ENCODE data around the gene CLUH.
"Not testable (repeated sequence)": the region's sequence is repeated elsewhere in the genome, so short reads cannot be mapped to it uniquely, and the experiment has no call there.

The CLUH gene

DNA sequence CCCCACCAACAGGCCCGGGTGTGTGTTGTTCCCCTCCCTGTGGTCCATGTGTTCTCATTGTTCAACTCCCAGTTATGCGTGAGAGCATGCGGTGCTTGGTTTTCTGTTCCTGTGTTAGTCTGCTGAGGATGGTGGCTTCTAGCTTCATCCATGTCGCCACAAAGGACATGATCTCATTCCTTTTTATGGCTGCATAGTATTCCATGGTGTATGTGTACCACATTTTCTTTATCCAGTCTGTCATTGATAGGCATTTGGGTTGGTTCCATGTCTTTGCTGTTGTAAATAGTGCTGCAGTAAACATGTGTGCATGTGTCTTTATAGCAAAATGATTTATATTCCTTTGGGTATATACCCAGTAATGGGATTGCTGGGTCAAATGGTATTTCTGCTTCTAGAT is 51.2 kb downstream of the CLUH start:
- CTCF ChIA-PET, H3K4me3 Mint-ChIP-seq, H3K27ac Mint-ChIP-seq, DNase-seq, H3K9me3 Mint-ChIP-seq, H3K27me3 Mint-ChIP-seq: not testable (repeated sequence)
- peaks cover 16% of the 10 kb centered on the region for H3K4me1 Mint-ChIP-seq
- H3K36me3 Mint-ChIP-seq, result peaks cover 29% of the 10 kb centered on the region

- CTCF ChIA-PET, DNase-seq, H3K27me3 Mint-ChIP-seq, H3K9me3 Mint-ChIP-seq, H3K27ac Mint-ChIP-seq, H3K4me3 Mint-ChIP-seq: not testable (repeated sequence)
- peaks cover 15% of the 10 kb centered on the region for H3K4me1 Mint-ChIP-seq
- H3K36me3 Mint-ChIP-seq, result peaks cover 30% of the 10 kb centered on the region
Measured at GRCh38 chr17:2659337-2659736, 52.2 kb downstream of the CLUH start.

GRCh38 chr17:2656283-2656682 is 55.3 kb downstream of the CLUH start:
- peaks cover 43% of the 10 kb centered on the region for H3K36me3 Mint-ChIP-seq
- H3K27me3 Mint-ChIP-seq, result no peaks in the 10 kb centered on the region
- no peak for DNase-seq
- H3K4me1 Mint-ChIP-seq, result peaks cover 14% of the 10 kb centered on the region
- CTCF ChIA-PET, result interaction anchor here (0.6 kb wide), 1 partner anchor 69 kb away, joined by 3 read pairs; no protein-coding TSS in a partner anchor
- no peak overlapping the region for H3K27ac Mint-ChIP-seq
- peaks cover 3% of the 10 kb centered on the region for H3K9me3 Mint-ChIP-seq
- H3K4me3 Mint-ChIP-seq, result no peak overlapping the region

DNA sequence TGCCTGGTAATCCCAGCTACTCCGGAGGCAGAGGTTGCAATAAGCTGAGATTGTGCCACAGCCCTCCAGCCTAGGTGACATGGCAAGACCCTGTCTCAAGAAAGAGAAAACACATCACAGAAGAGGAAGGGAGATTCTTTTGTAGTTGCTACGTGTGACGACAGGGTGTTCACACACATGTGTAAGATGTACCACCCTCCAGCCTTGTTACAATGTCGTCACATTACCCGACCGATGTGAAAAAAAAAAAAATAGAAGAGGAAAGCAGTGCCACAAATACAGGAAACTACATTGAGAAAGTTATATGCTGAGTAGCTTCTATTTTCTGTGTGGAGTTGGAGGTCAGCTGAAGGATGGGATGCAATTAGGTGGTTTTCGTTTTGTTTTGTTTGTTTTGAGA is 56.0 kb downstream of the CLUH start:
- Mint-ChIP-seq H3K4me3 (no peak overlapping the region), H3K27me3 (no peaks in the 10 kb centered on the region), H3K4me1 (peaks cover 12% of the 10 kb centered on the region), H3K27ac (no peak overlapping the region), H3K36me3 (peaks cover 42% of the 10 kb centered on the region), H3K9me3 (peaks cover 3% of the 10 kb centered on the region)
- CTCF ChIA-PET, result no interaction called here
- DNase-seq, result no peak

DNA sequence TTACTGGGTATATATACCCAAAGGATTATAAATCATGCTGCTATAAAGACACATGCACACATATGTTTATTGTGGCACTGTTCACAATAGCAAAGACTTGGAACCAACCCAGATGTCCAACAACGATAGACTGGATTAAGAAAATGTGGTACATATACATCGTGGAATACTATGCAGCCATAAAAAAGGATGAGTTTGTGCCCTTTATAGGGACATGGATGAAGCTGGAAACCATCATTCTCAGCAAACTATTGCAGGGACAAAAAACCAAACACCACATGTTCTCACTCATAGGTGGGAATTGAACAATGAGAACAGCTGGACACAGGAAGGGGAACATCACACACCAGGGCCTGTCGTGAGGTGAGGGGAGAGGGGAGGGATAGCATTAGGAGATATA is 58.7 kb downstream of the CLUH start:
- CTCF ChIA-PET, H3K9me3 Mint-ChIP-seq, H3K27me3 Mint-ChIP-seq, DNase-seq, H3K4me3 Mint-ChIP-seq, H3K4me1 Mint-ChIP-seq, H3K27ac Mint-ChIP-seq: not testable (repeated sequence)
- peaks cover 40% of the 10 kb centered on the region for H3K36me3 Mint-ChIP-seq

GRCh38 chr17:2649191-2649590 is 62.4 kb downstream of the CLUH start:
- peaks cover 6% of the 10 kb centered on the region for H3K4me1 Mint-ChIP-seq
- no peak for DNase-seq
- peaks cover 3% of the 10 kb centered on the region for H3K9me3 Mint-ChIP-seq
- CTCF ChIA-PET, result no interaction called here
- H3K27ac Mint-ChIP-seq, result no peak overlapping the region
- H3K36me3 Mint-ChIP-seq, result peaks cover 43% of the 10 kb centered on the region
- H3K4me3 Mint-ChIP-seq, result no peak overlapping the region
- no peaks in the 10 kb centered on the region for H3K27me3 Mint-ChIP-seq

DNA sequence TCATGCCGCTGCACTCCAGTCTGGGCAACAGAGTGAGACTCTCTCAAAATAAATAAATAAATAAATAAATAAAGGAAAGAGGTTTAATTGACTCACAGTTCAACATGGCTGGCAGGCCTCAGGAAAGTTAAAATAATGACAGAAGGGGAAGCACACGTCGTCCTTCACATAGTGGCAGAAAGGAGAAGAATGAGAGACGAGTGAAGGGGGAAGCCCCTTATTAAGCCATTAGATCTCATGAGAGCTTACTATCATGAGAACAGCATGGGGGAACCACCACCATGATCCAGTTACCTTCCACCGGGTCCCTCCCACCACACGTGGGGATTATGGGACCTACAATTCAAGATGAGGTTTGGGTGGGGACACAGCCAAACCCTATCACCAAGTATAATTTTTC is 63.6 kb downstream of the CLUH start:
- peaks cover 3% of the 10 kb centered on the region for H3K9me3 Mint-ChIP-seq
- CTCF ChIA-PET, result no interaction called here
- DNase-seq, result no peak
- H3K27me3 Mint-ChIP-seq, result no peaks in the 10 kb centered on the region
- peaks cover 5% of the 10 kb centered on the region for H3K4me1 Mint-ChIP-seq
- H3K36me3 Mint-ChIP-seq, result peaks cover 39% of the 10 kb centered on the region
- H3K4me3 Mint-ChIP-seq, result no peak overlapping the region
- peak overlapping the region; percentile 42 for H3K27ac Mint-ChIP-seq

GRCh38 chr17:2644971-2645370 is 66.6 kb downstream of the CLUH start:
- Mint-ChIP-seq H3K36me3 (peaks cover 40% of the 10 kb centered on the region), H3K27ac (no peak overlapping the region), H3K9me3 (no peaks in the 10 kb centered on the region), H3K27me3 (no peaks in the 10 kb centered on the region), H3K4me3 (no peak overlapping the region), H3K4me1 (no peaks in the 10 kb centered on the region)
- CTCF ChIA-PET, result no interaction called here
- DNase-seq, result no peak
